NB4 (cell line): Measurements from ENCODE around the gene POMP.
A peak's percentile ranks its signal among the peaks of the same experiment; 100 is the strongest.
"Not testable (repeated sequence)": the region's sequence is repeated elsewhere in the genome, so short reads cannot be mapped to it uniquely, and the experiment has no call there.

Experiments
- DNase-seq: peaks from one replicate; pipeline ENCODE4 v3.0.0; 2010; ENCODE audit warnings: low read depth
- H3K4me3 ChIP-seq: one replicate; pipeline ENCODE4 v1.5.1; 2011; ENCODE audit warnings: mild to moderate bottlenecking, low read depth, low read length, moderate library complexity
- CTCF ChIP-seq: IDR thresholded peaks from one replicate; pipeline ENCODE4 v1.5.1; 2012; ENCODE audit warnings: low read depth, low read length
- MAX ChIP-seq: IDR thresholded peaks from 2 replicates; pipeline ENCODE4 v1.6.1; 2011; ENCODE audit warnings: low read depth, low read length
- MYC ChIP-seq: IDR thresholded peaks from 2 replicates; pipeline ENCODE4 v1.6.1; 2011; ENCODE audit warnings: low read depth, low read length
- POLR2A ChIP-seq: IDR thresholded peaks from 2 replicates; pipeline ENCODE4 v1.6.1; 2011; ENCODE audit warnings: mild to moderate bottlenecking; ENCODE audit not compliant: insufficient read length; ENCODE audit errors: extremely low read depth

Gene POMP

GRCh38 chr13:28685892-28686291 lies 27.0 kb downstream of the POMP start:
- TF ChIP-seq CTCF (no peak), MYC (no peak), MAX (no peak), POLR2A (no peak)
- peak; percentile 19 for DNase-seq
- H3K4me3 ChIP-seq = no peak overlapping the region

- DNase-seq, H3K4me3 ChIP-seq: not testable (repeated sequence)
Measured at GRCh38 chr13:28693605-28694491, 34.9 kb downstream of the POMP start.

- TF ChIP-seq MAX (no peak), CTCF (no peak), MYC (no peak), POLR2A (no peak)
- no peak for DNase-seq
- no peak overlapping the region for H3K4me3 ChIP-seq
Measured at GRCh38 chr13:28697441-28697840, 38.5 kb downstream of the POMP start.

- no peak for DNase-seq
- TF ChIP-seq MAX (no peak), POLR2A (no peak), MYC (no peak), CTCF (no peak)
- no peak overlapping the region for H3K4me3 ChIP-seq
Measured at GRCh38 chr13:28699246-28699645, 40.3 kb downstream of the POMP start.

- no peak for DNase-seq
- TF ChIP-seq MAX (no peak), MYC (no peak), CTCF (no peak), POLR2A (no peak)
- no peak overlapping the region for H3K4me3 ChIP-seq
Measured at GRCh38 chr13:28704282-28704681, 45.4 kb downstream of the POMP start.

- no peak overlapping the region for H3K4me3 ChIP-seq
- no peak for TF ChIP-seq MAX
- TF ChIP-seq POLR2A = no peak
- TF ChIP-seq CTCF = no peak
- TF ChIP-seq MYC = no peak
- DNase-seq = no peak
Measured at GRCh38 chr13:28704919-28705318, 46.0 kb downstream of the POMP start.
